ENCODE measurements around the gene PLEKHM3.

DNA sequence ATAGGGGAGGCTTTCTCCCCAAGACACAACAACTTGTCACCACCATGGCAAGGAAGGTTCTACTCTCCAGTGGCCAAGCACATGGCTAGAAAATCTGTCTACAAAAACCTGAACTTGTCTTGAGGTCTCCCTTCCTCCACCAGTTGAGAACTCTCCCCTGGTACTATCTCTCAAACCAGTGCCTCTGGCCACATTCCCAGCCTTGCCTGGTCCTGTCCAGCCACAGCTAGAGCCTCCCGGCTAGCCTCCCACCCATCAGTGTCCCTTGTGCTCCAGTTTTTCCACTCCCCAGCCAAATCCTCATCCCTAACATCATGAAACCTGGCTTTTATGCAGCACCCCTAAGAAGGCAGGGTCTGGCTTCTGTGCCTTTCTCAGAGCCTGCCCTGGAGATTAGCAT is 234.4 kb downstream of the PLEKHM3 start:
- TF ChIP-seq, protein P1, sequence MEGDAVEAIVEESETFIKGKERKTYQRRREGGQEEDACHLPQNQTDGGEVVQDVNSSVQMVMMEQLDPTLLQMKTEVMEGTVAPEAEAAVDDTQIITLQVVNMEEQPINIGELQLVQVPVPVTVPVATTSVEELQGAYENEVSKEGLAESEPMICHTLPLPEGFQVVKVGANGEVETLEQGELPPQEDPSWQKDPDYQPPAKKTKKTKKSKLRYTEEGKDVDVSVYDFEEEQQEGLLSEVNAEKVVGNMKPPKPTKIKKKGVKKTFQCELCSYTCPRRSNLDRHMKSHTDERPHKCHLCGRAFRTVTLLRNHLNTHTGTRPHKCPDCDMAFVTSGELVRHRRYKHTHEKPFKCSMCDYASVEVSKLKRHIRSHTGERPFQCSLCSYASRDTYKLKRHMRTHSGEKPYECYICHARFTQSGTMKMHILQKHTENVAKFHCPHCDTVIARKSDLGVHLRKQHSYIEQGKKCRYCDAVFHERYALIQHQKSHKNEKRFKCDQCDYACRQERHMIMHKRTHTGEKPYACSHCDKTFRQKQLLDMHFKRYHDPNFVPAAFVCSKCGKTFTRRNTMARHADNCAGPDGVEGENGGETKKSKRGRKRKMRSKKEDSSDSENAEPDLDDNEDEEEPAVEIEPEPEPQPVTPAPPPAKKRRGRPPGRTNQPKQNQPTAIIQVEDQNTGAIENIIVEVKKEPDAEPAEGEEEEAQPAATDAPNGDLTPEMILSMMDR (optimal IDR thresholded peaks at IDR 0.05 in 1 of 3, IDR thresholded peaks at IDR 0.05 in 1 of 3, conservative IDR thresholded peaks at IDR 0.05 in 1 of 3; ENCODE audit: extremely low read depth in 1 of 3, insufficient read depth in 2 of 3, low read length in 3 of 3): no peak
- no peak for TF ChIP-seq EZH2 (IDR thresholded peaks at IDR 0.05; ENCODE audit: low read length)

Data from keratinocyte (primary cell).